AML-193 (cell line): ENCODE measurements around the gene PMAIP1.
"Not testable (repeated sequence)": the region's sequence is repeated elsewhere in the genome, so short reads cannot be mapped to it uniquely, and the experiment has no call there.

ENCODE experiments used
- DNase-seq, 2 experiments: peaks; one replicate each; lab custom pipeline; 2025; lab: John Stamatoyannopoulos, UW

PMAIP1 gene

DNA sequence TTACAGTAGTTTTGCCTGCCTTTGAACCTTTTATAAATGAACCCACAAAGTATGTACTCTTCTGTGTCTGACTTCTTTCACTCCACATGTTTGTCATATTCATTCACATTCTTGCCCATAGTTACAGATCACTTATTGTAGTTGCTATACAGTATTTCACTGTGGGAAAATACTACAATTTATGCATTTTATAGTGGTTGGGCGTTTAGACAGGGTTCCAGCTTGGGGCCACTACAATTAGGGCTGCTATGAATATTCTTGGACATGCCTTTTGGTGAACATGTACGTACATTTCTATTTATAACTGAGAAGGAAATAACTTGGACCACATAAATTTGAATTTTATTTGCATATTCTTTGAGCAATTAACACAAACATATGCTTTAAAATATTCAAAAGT lies 15.4 kb upstream of the PMAIP1 start:
- no peak for DNase-seq

DNA sequence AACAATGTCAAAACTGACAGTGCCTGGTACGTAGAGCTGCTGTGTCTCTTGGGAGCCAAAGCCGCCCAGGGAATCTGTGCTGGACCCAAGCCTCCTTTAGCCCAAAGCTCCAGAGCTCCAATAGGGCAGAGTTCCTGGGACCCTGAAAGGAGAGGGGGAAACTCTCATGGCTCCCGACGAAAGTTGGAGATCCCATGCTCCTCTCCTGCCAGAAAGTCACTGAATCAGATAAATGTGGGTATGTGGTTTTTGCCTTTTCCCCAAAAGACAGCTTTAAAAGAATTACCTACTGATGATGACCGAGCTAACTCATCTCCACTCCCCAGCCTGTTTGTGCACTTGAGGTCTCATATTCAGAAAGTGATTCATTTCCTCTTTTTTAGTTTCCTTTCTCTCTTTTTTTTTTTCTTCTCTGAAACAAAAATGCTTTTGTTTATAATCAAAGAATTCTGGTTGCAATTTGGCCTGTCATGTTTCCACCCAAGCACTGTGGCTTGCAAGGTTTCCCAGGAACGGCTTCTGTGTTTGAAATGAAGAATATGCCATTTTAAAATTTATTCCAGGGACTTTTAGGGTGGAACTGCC lies 14.1 kb upstream of the PMAIP1 start:
- DNase-seq: peak; percentile 46 to 52

DNA sequence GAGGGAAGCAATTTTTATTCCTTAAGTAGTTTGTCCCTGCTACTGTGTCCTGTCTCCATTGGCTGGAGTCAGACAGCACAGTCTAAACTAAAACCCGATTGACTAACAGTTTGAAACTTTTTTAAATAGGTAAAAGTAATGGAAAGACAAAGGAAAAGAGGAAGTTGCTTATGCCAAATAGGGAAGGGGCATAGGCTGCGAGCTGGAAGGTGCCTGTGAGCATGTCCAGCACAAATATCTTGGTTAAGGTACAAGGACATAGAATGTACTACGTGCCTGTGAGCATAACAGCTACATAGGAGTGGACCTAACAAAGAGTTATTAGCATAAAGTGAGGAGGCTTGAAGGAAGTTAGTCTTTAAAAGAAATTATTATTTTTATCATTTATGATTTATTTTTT lies 13.4 kb upstream of the PMAIP1 start:
- DNase-seq: not testable (repeated sequence)

DNA sequence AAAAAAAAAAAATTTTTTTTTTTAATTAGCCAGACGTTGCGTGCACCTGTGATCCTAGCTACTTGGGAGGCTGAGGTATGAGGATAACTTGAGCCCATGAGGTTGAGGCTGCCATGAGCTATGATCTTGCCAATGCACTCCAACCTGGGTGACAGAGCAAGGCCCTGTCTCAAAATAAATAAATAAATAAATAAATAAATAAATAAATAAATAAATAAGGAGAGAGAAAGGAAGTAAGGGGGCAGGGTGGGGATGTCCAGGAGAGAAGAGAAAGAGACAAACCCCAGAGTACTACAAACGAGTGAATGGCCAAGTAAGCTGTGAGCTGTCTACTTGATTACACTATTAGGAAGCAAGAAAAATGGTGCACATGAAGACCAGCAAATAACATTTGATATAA lies 7.7 kb upstream of the PMAIP1 start:
- DNase-seq: no peak

DNA sequence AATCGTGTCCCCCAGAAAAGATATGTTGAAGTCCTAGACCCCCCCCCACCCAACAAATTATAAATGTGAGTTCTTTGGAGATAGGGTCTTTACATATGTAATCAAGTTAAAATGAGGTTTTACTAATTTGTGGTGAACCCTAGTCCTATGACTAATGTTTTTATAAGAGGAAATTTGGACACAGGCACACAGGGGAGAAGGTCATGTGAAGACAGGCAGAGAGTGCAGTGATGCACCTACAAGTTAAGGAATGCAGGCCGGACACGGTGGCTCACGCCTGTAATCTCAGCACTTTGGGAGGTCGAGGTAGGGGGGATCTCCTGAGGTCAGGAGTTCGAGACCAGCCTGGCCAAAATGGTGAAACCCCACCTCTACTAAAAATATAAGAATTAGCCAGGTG lies 5.8 kb upstream of the PMAIP1 start:
- DNase-seq: no peak

DNA sequence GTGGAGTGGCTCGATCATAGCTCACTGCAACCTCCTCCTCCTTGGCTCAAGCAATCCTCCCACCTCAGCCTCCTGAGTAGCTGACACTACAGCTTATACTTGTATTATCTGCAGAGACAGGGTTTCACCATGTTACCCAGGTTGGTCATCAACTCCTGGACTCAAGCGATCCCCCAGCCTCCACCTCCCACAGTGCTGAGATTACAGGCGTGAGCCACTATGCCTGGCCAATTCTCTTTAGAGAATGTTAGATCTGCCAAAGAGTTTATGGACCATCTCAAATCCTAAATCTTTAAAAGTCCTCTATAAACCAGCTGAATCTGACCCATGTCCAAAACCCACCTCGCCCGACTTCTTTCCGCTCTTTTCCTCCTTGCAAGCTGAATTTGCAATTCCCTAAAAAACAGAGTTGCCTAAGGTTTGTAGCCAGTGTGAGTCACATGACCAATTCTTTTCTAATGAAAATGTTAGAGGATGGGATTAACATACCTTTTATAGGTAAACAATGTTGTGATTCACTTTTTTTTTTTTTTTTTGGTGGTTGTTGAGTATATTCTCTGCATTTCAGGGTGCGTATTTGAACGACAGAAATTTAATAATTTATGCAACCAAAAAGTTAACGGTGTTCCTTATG lies 2.4 kb upstream of the PMAIP1 start:
- no peak for DNase-seq

DNA sequence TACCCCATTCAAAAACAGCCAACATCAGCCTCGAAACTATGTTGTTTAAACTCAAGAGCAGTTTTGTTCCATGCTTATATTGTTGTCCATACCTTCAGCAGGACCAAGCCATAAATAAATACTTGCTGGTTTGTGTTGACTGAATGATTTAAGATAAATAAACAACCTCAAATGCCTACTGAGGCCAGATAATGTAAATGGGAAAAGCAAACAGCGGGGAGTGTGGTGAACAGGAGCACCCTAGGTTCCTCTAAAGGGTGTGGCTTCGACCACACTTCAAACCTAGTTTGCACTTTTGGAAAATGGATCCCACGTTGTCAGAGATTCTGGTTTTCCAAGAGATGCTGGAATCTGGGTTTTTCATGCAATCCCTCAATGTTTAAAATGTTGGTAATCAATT lies 1.7 kb upstream of the PMAIP1 start:
- DNase-seq: no peak

DNA sequence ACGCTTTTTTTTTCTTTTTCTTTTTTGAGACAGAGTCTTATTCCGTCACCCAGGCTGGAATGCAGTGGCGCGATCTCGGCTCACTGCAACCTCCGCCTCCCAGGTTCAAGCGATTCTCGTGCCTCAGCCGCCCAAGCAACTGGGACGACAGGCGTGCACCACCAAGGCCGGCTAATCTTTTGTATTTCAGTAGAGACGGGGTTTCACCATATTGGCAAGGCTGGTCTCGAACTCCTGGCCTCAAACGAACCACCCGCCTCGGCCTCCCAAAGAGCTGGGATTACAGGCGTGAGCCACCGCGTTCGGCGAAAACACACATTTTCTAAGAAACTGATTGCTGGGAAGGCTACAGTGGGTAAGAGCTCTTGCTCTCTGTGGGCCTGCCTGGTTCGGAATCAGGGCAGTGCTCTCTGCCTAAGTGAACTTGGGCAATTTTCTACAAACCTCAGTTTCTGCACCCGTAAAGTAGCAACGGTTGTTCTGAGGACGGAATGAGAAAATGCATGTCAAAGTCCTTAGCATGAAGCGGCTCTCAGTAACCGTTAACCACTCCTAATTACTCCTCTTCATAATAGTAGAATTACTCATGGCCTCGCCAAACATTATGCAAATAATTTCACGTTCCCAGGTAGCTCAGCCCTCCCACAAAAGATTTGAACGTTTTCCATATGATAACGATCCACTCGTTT lies 1.0 kb upstream of the PMAIP1 start:
- DNase-seq: no peak

DNA sequence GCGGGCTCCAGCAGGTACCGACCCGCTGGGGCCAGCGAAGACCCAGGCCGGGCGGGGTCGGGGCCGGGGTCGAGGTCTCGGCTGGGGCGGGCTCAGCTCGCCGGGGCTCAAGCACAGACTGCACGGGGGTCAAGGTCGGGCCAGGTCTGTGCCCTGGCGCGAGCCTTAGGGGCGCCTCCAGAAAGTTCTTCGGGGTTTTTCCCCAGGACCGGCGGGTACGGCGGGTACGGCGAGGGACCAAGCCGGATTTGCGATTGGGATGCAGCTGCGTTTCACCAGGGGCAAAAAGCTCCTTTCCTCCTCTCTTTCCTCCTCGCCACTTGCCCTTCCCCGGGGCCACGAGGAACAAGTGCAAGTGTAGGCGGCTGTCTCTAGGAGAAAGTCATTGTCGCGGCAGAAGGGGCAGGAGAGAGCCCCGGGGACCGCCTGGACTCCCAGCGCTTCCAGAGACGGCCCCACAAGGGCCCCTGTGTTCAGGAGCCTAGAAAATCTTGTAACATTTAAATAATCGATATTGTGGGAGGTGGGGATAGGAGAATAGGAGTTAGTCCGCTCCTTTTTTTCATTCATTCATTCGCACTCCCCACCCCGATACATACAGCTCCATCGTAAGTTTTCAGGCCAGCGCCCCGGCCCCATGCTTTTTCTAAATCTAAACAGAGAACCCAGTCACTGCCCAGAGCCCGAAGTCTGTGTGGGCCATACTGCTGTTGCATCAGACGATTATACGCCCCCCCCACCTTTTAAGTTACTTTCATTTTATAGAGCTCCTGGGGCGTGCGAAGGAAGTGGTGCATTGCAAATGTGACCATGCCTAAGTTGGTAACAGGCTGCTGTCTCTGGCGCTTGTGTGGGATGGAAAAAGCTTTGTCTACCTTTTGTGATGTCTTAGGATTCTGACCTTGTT lies 679 bp downstream of the PMAIP1 start:
- peak; percentile 58 to 62 for DNase-seq

DNA sequence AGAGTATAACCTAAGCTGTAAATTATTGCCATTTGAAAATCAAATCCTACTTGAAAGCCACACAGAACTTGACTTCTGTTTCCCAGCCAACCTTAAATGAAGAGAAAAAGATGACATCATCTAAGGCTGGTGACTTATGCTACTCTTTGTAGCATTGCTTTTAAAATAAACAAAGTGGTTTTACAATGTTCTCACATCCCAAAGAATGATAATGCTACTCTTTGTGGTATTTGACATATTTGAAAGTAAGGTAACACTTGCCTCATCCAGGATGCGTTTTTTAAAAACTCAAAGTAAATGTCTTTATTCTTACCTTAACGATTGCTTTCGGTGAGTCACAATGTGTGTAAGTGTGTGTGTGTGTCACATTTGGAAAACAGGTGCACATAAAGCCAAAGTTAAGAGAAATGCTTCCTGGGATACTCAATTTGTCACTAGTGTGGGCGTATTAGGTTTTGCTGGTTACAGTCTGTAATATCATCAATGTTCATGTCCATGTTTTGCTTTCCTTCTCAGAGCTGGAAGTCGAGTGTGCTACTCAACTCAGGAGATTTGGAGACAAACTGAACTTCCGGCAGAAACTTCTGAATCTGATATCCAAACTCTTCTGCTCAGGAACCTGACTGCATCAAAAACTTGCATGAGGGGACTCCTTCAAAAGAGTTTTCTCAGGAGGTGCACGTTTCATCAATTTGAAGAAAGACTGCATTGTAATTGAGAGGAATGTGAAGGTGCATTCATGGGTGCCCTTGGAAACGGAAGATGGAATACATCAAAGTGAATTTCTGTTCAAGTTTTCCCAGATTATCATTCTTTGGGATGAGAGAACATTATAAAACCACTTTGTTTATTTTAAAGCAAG lies 2.6 kb downstream of the PMAIP1 start:
- no peak for DNase-seq

DNA sequence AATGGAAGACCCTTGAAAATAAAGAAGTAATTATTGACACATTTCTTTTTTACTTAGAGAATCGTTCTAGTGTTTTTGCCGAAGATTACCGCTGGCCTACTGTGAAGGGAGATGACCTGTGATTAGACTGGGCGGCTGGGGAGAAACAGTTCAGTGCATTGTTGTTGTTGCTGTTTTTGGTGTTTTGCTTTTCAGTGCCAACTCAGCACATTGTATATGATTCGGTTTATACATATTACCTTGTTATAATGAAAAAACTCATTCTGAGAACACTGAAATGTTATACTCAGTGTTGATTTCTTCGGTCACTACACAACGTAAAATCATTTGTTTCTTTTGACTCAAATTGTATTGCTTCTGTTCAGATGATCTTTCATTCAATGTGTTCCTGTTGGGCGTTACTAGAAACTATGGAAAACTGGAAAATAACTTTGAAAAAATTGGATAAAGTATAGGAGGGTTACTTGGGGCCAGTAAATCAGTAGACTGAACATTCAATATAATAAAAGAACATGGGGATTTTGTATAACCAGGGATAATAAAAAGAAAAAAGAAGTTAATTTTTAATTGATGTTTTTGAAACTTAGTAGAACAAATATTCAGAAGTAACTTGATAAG lies 3.3 kb downstream of the PMAIP1 start:
- DNase-seq: no peak

DNA sequence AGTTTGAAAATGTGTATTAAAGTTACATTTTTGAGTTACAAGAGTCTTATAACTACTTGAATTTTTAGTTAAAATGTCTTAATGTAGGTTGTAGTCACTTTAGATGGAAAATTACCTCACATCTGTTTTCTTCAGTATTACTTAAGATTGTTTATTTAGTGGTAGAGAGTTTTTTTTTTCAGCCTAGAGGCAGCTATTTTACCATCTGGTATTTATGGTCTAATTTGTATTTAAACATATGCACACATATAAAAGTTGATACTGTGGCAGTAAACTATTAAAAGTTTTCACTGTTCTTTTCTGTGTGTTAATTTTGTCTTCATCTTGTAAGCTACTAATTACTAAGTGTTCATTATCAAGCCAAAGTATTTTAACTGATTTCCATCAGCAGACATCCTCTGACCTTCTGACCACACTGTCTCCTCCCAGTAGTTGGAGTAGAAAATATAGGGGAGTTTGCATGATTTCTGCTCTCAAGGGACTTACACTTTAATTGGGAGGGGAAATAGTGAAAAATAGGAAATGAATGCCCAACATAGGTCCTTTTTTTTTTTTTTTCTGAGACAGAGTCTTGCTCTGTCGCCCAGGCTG lies 4.3 kb downstream of the PMAIP1 start:
- DNase-seq: no peak

DNA sequence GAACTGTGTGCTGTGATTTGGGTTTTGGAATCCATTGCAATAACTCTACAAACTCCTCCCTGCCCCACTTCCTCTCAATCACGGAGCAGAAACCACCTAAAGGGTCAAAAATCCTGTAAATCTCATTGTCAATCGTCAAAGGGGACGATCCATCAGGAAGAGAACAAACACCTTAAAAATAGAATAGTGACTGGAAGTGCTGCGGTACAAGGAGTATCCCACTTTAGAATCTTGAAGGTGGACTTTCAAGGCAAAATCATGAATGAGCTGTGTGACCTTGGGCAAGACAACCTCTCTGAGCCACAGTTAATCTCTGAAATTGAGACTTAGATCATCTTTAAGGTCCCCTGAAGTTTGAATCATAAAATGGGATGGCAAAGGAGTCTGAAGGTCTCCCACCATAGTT lies 5.9 kb downstream of the PMAIP1 start:
- DNase-seq: no peak

DNA sequence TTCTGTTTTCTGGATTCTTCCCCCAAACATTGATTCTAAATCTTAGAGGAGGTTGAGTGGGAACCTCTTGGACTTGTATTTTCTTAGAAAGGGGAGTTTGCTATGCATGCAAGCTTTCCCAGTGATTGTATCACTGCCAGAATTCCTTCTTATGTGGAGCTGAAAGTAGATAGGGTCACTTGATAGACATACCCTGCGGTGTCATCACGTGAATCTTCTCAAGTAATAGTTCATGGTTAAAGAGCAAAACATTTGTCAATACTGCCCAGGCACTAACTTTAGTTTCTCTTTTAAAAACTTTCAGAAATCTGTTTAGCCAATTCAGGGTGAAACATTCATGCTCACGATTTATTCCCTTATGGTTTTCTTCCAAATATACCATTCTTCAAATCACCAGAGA lies 6.4 kb downstream of the PMAIP1 start:
- DNase-seq: no peak

DNA sequence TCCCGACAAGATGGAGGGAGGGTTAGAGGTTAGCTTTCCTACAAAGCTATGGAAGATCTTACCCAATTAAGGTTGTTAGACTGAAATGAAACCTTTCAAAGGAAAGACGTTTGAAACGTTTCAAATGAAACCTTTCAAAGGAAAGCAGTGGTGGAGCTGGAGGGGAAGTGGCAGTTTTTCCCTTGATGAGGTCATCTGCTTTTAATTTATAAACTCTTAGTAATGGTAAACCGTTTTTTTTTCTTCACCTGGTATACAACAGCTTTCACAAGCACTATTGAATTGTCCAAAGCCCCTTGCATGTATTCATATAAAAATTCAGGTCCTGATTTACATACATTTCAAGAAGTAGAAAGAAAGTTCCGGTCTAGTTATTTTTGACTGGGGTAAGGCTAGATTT lies 7.4 kb downstream of the PMAIP1 start:
- DNase-seq: peak in 1 of 2 experiments; percentile 52

DNA sequence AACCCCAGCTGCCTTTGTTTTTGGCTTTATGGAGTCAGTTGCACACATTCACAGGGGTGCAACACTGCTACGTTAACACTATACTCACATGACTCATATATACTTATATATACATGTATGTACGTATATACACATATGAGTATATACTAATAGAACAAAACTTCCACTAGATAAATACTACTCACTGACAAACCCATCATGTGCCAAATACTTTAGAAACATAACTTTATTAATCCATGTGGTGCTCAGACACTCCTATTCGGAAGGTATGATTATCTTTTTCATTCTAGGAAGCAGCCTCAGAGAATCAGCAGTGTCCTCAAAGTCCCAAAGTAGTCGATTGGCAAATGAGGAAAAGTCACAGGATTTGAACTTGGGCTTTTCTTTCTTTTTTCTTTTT lies 7.9 kb downstream of the PMAIP1 start:
- DNase-seq: no peak

DNA sequence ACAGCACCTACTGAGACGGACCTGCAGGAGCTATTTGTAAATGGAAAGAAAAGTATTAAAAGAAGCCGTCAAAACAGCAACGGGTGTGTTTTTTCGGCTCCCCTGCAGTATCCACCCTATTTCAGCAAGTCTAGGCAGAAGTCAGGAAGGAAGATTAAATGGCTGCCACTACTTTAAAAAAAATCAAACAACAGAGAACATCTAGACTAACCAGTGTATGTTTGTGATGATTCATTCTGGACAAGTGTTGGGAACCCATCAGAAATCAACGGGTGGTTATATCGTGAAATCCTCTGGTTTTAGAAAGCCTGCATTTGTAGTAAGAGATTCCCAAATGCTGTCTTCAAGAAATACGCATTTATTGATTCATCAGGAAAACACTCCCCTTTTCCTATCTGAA lies 9.0 kb downstream of the PMAIP1 start:
- DNase-seq: no peak

DNA sequence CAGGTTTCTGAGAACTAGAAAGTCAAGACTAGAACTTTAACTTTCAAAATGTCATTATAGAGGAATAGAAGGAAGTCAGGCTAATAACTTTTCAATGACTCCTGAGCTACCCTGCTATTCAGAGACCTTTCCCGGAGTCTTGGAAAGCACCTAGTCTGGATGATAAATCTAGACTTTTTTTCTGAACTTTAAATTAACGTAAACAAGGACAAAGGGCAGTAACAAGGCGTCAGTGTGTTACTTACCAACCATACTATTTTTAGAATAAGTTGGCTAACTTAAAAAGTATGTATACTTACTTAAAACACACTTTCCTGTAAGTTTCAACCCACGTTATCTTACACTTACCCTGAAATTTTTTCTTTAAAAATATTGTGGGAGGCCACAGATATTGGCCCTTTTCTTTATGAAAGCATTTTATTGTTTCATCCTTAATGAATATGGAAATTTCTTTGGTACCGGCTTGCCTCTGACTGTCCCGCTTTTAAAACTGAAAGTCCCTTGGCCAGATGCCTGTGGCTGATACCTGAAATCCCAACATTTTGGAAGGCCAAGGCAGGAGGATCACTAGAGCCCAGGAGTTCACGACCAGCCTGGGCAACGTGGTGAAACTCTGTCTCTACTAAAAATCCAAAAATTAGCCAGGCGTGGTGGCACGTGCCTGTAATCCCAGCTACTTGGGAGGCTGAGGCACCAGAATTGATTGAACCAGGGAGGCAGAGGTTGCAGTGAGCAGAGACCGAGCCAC lies 9.7 kb downstream of the PMAIP1 start:
- no peak for DNase-seq

DNA sequence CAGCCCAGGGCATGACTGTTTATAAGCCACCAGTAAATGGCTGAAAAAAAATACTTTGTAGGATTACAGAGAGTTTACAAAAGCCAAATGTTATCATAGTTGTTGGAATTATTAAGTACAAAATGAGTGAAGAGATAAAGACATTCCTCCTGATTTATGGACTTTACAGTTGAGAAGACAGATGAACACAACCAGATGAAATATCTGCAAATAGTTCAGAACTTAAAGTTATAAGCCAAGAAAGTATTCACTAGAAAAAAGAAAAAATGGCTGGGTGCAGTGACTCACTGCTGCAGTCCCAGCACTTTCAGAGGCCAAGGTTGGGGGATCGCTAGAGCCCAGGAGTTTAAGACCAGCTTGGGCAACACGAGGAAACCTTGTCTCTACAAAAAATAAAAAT lies 11.2 kb downstream of the PMAIP1 start:
- DNase-seq: no peak

DNA sequence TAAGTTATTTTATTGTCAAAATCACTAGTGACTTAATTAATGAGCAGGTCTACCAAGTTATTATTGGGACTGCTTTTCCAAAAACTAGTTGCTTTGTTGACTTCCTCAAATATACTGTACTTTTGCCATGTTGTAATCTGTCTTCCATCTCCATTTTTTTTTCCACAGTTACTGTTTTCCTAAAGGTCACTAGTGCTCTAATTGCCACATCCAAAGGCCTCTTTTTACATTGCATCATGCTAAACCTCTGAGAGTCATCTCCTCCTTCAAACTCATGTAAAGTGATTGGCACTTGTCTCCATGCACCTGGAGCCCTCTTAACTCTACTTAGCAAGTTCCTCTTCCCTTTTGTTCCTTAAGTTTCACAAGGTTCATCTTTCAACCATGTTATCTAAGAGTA lies 11.8 kb downstream of the PMAIP1 start:
- peak; percentile 86 to 87 for DNase-seq
